H1 (cell line): ENCODE data around the gene MEGF11. TPM values are rescaled to one million over a fixed set of nuclear protein-coding genes. Genes with fewer than 3 reads are reported as not detected.
A peak's percentile ranks its signal among the peaks of the same experiment; 100 is the strongest.

Experiments
- HDAC2 ChIP-seq, 2 experiments: fragments of 300-600 bp in 1 of 2; sonication (generic) in 1 of 2; IDR thresholded peaks; 2 replicates each; pipeline ENCODE4 v1.6.1; 2011 to 2012; ENCODE audit warnings: low read depth in 2 of 2, low read length in 2 of 2, mild to moderate bottlenecking in 2 of 2, moderate library complexity in 2 of 2, borderline replicate concordance in 1 of 2, inconsistent platforms in 1 of 2
- JUN ChIP-seq: IDR thresholded peaks from 2 replicates; pipeline ENCODE4 v1.6.1; 2011; ENCODE audit warnings: low read depth, mild to moderate bottlenecking, improper control_type of control experiment, low read length
- NRF1 ChIP-seq: IDR thresholded peaks from 2 replicates; pipeline ENCODE4 v1.6.1; 2011; ENCODE audit warnings: mild to moderate bottlenecking, low read depth, low read length, improper control_type of control experiment
- RXRA ChIP-seq: IDR thresholded peaks from 2 replicates; pipeline ENCODE4 v1.6.1; 2011; ENCODE audit warnings: low read depth, mild to moderate bottlenecking, low read length, moderate library complexity; ENCODE audit not compliant: insufficient read depth
- SUZ12 ChIP-seq: fragments of 200-600 bp; sonication (generic); IDR thresholded peaks from 2 replicates; pipeline ENCODE4 v1.6.1; 2012; ENCODE audit warnings: mild to moderate bottlenecking, inconsistent platforms, low read length, moderate library complexity, mixed read lengths
- TCF12 ChIP-seq: IDR thresholded peaks from 2 replicates; pipeline ENCODE4 v1.6.1; 2011; ENCODE audit warnings: low read depth, mild to moderate bottlenecking, low read length
- YY1 ChIP-seq: IDR thresholded peaks from 2 replicates; pipeline ENCODE4 v1.6.1; 2011; ENCODE audit warnings: low read depth, mild to moderate bottlenecking, low read length
- polyA plus RNA-seq, 7 experiments: library from polyadenylated mRNA; depleted of rRNA in 3 of 7; stranded (reverse) in 5 of 7; unstranded in 2 of 7; fragments of >200 nt in 5 of 7; fragments of 200-250 nt in 2 of 7; gene quantifications; 1 replicate in 5 of 7; 2 replicates in 1 of 7; 4 replicates in 1 of 7; pipeline versions ENCODE4 v1.2.1 to v1.2.3, GENCODE V29; 2011 to 2013; ENCODE audit warnings: missing spikeins in 2 of 7, mixed read lengths in 2 of 7
- total RNA-seq: library from RNA; stranded (reverse); fragmentation: NEBNext Ultra II Directional; extraction: Animal tissue kit (Norgen Biotek cat#: 25700); gene quantifications from 2 replicates; pipeline ENCODE4 v1.2.1, GENCODE V29; 2021
- TF ChIP-seq, protein P1 (sequence below): fragments of 300-600 bp; sonication (generic); IDR thresholded peaks from 2 replicates; pipeline ENCODE4 v1.7.1; 2012; ENCODE audit warnings: low read length, moderate library complexity, mild to moderate bottlenecking, inconsistent platforms; ENCODE audit not compliant: insufficient replicate concordance
- TF ChIP-seq, protein P2 (sequence below), 3 experiments: IDR thresholded peaks; 1 replicate in 2 of 3; 2 replicates in 1 of 3; pipeline versions ENCODE4 v1.5.1 to v1.6.1; 2011; ENCODE audit warnings: low read length in 3 of 3, mild to moderate bottlenecking in 3 of 3, inconsistent platforms in 2 of 3, low read depth in 1 of 3, moderate library complexity in 1 of 3; ENCODE audit not compliant: insufficient read depth in 1 of 3; ENCODE audit errors: control extremely low read depth in 1 of 3

Gene MEGF11
- total and polyA plus RNA-seq, 2 of the 8 experiments (the other 6 are each of a cell fraction or from before 2014, with no cell fraction given): 4.4 to 4.8 TPM

DNA sequence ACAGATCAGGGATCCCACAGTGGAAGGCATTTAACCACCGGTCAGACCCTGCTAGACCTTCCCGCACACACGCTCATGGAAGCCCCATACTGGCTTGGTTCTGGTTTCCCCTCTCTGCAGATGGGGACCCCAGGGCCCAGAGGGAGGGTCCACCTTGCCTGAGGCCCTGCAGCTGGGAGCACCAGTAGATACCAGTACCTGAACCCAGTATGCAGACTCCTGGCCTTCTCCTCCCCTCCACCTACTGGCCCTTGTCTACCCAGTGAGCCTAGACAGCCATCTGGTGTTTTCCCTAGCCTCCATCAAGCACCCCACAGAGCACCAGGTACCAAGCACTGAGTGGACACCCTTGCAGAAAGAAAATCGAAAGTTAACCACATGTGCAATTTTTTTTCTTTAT lies 65.1 kb downstream of the MEGF11 start (continued):
- TF ChIP-seq, protein P1, sequence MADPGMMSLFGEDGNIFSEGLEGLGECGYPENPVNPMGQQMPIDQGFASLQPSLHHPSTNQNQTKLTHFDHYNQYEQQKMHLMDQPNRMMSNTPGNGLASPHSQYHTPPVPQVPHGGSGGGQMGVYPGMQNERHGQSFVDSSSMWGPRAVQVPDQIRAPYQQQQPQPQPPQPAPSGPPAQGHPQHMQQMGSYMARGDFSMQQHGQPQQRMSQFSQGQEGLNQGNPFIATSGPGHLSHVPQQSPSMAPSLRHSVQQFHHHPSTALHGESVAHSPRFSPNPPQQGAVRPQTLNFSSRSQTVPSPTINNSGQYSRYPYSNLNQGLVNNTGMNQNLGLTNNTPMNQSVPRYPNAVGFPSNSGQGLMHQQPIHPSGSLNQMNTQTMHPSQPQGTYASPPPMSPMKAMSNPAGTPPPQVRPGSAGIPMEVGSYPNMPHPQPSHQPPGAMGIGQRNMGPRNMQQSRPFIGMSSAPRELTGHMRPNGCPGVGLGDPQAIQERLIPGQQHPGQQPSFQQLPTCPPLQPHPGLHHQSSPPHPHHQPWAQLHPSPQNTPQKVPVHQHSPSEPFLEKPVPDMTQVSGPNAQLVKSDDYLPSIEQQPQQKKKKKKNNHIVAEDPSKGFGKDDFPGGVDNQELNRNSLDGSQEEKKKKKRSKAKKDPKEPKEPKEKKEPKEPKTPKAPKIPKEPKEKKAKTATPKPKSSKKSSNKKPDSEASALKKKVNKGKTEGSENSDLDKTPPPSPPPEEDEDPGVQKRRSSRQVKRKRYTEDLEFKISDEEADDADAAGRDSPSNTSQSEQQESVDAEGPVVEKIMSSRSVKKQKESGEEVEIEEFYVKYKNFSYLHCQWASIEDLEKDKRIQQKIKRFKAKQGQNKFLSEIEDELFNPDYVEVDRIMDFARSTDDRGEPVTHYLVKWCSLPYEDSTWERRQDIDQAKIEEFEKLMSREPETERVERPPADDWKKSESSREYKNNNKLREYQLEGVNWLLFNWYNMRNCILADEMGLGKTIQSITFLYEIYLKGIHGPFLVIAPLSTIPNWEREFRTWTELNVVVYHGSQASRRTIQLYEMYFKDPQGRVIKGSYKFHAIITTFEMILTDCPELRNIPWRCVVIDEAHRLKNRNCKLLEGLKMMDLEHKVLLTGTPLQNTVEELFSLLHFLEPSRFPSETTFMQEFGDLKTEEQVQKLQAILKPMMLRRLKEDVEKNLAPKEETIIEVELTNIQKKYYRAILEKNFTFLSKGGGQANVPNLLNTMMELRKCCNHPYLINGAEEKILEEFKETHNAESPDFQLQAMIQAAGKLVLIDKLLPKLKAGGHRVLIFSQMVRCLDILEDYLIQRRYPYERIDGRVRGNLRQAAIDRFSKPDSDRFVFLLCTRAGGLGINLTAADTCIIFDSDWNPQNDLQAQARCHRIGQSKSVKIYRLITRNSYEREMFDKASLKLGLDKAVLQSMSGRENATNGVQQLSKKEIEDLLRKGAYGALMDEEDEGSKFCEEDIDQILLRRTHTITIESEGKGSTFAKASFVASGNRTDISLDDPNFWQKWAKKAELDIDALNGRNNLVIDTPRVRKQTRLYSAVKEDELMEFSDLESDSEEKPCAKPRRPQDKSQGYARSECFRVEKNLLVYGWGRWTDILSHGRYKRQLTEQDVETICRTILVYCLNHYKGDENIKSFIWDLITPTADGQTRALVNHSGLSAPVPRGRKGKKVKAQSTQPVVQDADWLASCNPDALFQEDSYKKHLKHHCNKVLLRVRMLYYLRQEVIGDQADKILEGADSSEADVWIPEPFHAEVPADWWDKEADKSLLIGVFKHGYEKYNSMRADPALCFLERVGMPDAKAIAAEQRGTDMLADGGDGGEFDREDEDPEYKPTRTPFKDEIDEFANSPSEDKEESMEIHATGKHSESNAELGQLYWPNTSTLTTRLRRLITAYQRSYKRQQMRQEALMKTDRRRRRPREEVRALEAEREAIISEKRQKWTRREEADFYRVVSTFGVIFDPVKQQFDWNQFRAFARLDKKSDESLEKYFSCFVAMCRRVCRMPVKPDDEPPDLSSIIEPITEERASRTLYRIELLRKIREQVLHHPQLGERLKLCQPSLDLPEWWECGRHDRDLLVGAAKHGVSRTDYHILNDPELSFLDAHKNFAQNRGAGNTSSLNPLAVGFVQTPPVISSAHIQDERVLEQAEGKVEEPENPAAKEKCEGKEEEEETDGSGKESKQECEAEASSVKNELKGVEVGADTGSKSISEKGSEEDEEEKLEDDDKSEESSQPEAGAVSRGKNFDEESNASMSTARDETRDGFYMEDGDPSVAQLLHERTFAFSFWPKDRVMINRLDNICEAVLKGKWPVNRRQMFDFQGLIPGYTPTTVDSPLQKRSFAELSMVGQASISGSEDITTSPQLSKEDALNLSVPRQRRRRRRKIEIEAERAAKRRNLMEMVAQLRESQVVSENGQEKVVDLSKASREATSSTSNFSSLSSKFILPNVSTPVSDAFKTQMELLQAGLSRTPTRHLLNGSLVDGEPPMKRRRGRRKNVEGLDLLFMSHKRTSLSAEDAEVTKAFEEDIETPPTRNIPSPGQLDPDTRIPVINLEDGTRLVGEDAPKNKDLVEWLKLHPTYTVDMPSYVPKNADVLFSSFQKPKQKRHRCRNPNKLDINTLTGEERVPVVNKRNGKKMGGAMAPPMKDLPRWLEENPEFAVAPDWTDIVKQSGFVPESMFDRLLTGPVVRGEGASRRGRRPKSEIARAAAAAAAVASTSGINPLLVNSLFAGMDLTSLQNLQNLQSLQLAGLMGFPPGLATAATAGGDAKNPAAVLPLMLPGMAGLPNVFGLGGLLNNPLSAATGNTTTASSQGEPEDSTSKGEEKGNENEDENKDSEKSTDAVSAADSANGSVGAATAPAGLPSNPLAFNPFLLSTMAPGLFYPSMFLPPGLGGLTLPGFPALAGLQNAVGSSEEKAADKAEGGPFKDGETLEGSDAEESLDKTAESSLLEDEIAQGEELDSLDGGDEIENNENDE: no peak
- TF ChIP-seq, protein P2, sequence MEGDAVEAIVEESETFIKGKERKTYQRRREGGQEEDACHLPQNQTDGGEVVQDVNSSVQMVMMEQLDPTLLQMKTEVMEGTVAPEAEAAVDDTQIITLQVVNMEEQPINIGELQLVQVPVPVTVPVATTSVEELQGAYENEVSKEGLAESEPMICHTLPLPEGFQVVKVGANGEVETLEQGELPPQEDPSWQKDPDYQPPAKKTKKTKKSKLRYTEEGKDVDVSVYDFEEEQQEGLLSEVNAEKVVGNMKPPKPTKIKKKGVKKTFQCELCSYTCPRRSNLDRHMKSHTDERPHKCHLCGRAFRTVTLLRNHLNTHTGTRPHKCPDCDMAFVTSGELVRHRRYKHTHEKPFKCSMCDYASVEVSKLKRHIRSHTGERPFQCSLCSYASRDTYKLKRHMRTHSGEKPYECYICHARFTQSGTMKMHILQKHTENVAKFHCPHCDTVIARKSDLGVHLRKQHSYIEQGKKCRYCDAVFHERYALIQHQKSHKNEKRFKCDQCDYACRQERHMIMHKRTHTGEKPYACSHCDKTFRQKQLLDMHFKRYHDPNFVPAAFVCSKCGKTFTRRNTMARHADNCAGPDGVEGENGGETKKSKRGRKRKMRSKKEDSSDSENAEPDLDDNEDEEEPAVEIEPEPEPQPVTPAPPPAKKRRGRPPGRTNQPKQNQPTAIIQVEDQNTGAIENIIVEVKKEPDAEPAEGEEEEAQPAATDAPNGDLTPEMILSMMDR (IDR thresholded peaks at IDR 0.05; ENCODE audit: control extremely low read depth in 1 of 3, insufficient read depth in 1 of 3, low read depth in 1 of 3, low read length in 3 of 3): peak; percentile 4 to 37 (median 18)
- TF ChIP-seq JUN: no peak
- no peak for TF ChIP-seq HDAC2 (IDR thresholded peaks at IDR 0.05; ENCODE audit: borderline replicate concordance in 1 of 2, low read depth in 2 of 2, low read length in 2 of 2)
- TF ChIP-seq NRF1: no peak
- no peak for TF ChIP-seq YY1
- no peak for TF ChIP-seq SUZ12
- TF ChIP-seq TCF12: no peak
- no peak for TF ChIP-seq RXRA
